HepG2 (cell line): ENCODE results near the gene LYZL6. TPM values are rescaled to one million over a fixed set of nuclear protein-coding genes. Genes with fewer than 3 reads are reported as not detected.

Experiments used
- ATAC-seq: fragments of 200-7000 bp; cut with Tn5 transposase; 3 replicates; pipeline ENCODE4 v1.9.1; 2020; ENCODE audit warnings: mild to moderate bottlenecking, moderate library complexity
- BruUV-seq: library from RNA; stranded (reverse); fragments of 400-500 nt; replicated peaks from 2 replicates; lab custom pipeline; 2021; lab: Mats Ljungman, UMichigan
- CTCF ChIA-PET: fragments of 300-600 bp; formaldehyde crosslinking; extraction: SDS; loops from one replicate; lab custom pipeline; 2021; ENCODE audit warnings: low total read pairs, inconsistent platforms, low intra/inter-chr PET ratio; lab: Yijun Ruan, JAX
- POLR2A ChIA-PET: fragments of 350-600 bp; sonication (Branson Sonifier 250); formaldehyde crosslinking; loops from one replicate; lab custom pipeline; 2020; ENCODE audit warnings: antibody characterized with exemption, inconsistent platforms; lab: Yijun Ruan, JAX
- DNase-seq: peaks from one replicate; pipeline ENCODE4 v3.0.0-alpha.2; 2015; ENCODE audit warnings: low spot score
- FAIRE-seq: peaks from 3 replicates; lab custom pipeline; 2011; peaks lifted over from hg19 to GRCh38; lab: Jason Lieb, UNC
- H2AFZ ChIP-seq: one replicate; pipeline ENCODE4 v1.6.1; 2011; ENCODE audit warnings: low read length, inconsistent platforms
- H3K27ac ChIP-seq: fragments of 300-600 bp; 3 replicates; pipeline ENCODE4 v1.8.0; 2011; ENCODE audit warnings: mixed run types, mild to moderate bottlenecking, mixed read lengths, low read length, inconsistent platforms; ENCODE audit not compliant: insufficient read depth; ENCODE audit errors: extremely low read length
- H3K27me3 ChIP-seq, 2 experiments: fragments of 200-600 bp in 1 of 2; 2 replicates in 1 of 2; 3 replicates in 1 of 2; pipeline versions ENCODE4 v1.6.0 to v1.8.0; 2011; ENCODE audit warnings: low read length in 2 of 2, mild to moderate bottlenecking in 2 of 2, moderate library complexity in 2 of 2, inconsistent platforms in 1 of 2; ENCODE audit not compliant: insufficient read depth in 2 of 2, control insufficient read depth in 1 of 2
- H3K36me3 ChIP-seq, 2 experiments: fragments of 200-600 bp in 1 of 2; replicated peaks in 1 of 2; 2 replicates in 1 of 2; 3 replicates in 1 of 2; pipeline versions ENCODE4 v1.5.1 to v1.8.0; 2011; ENCODE audit warnings: low read length in 2 of 2, inconsistent platforms in 1 of 2; ENCODE audit not compliant: insufficient read depth in 2 of 2, control insufficient read depth in 1 of 2
- H3K4me1 ChIP-seq: 2 replicates; pipeline ENCODE4 v1.5.1; 2012; ENCODE audit warnings: low read length, inconsistent platforms; ENCODE audit not compliant: insufficient read depth
- H3K4me2 ChIP-seq: 2 replicates; pipeline ENCODE4 v1.6.0; 2011; ENCODE audit warnings: low read depth, low read length, inconsistent platforms
- H3K4me3 ChIP-seq, 3 experiments: fragments of 200-600 bp in 1 of 3; sonication (generic), shearing (Covaris generic) in 1 of 3; replicated peaks in 1 of 3; 2 replicates each; pipeline ENCODE4 v1.5.1; 2011 to 2016; ENCODE audit warnings: low read length in 3 of 3, inconsistent platforms in 2 of 3, low read depth in 2 of 3, mild to moderate bottlenecking in 2 of 3, control low read depth in 1 of 3, mixed read lengths in 1 of 3; ENCODE audit not compliant: insufficient read depth in 1 of 3
- H3K79me2 ChIP-seq: one replicate; pipeline ENCODE4 v1.6.1; 2011; ENCODE audit warnings: low read length, inconsistent platforms; ENCODE audit not compliant: insufficient read depth
- H3K9ac ChIP-seq: 2 replicates; pipeline ENCODE4 v1.6.0; 2011; ENCODE audit warnings: mild to moderate bottlenecking, low read depth, low read length, inconsistent platforms; ENCODE audit not compliant: insufficient read depth
- H3K9me3 ChIP-seq: 2 replicates; pipeline ENCODE4 v1.5.1; 2012; ENCODE audit warnings: mild to moderate bottlenecking, low read length
- H4K20me1 ChIP-seq: 2 replicates; pipeline ENCODE4 v1.6.0; 2011; ENCODE audit warnings: inconsistent platforms, mild to moderate bottlenecking, low read length, moderate library complexity; ENCODE audit not compliant: insufficient read depth
- CENPT ChIP-seq: sonication (generic); formaldehyde crosslinking; IDR thresholded peaks from 2 replicates; pipeline ENCODE4 v1.8.0; 2022; ENCODE audit warnings: low read depth, mild to moderate bottlenecking, moderate library complexity, missing genetic modification reagents
- HMG20A ChIP-seq: IDR thresholded peaks from 2 replicates; pipeline ENCODE4 v1.6.1; 2016; ENCODE audit warnings: borderline replicate concordance
- NRL ChIP-seq: sonication (generic); formaldehyde crosslinking; IDR thresholded peaks from 2 replicates; pipeline ENCODE4 v1.5.0; 2020; ENCODE audit warnings: missing genetic modification reagents, mild to moderate bottlenecking, moderate library complexity, borderline replicate concordance
- PLRG1 ChIP-seq: fragments of 450-650 bp; conservative IDR thresholded peaks from 2 replicates; pipeline ENCODE4 v1.6.1; 2016
- TMF1 ChIP-seq: sonication (generic); formaldehyde crosslinking; IDR thresholded peaks from 2 replicates; pipeline ENCODE4 v1.8.1; 2022; ENCODE audit warnings: low read depth, missing genetic modification reagents
- ZNF335 ChIP-seq: sonication (generic); formaldehyde crosslinking; IDR thresholded peaks from 2 replicates; pipeline ENCODE4 v1.4.0; 2020; ENCODE audit warnings: missing genetic modification reagents
- ZNF572 ChIP-seq: sonication (generic); formaldehyde crosslinking; IDR thresholded peaks from 2 replicates; pipeline ENCODE4 v1.5.1; 2020; ENCODE audit warnings: mild to moderate bottlenecking, missing genetic modification reagents
- WGBS: methylation state at CpG from one replicate; pipeline ENCODE4 v1.1.6; 2017; ENCODE audit warnings: low lambda C conversion rate; 5-methylcytosine and 5-hydroxymethylcytosine counted together
- in situ Hi-C: cut with HindIII; loops from 2 replicates; pipeline ENCODE4 v1.10.0; 2017; ENCODE audit warnings: low pct_unique_long_range_greater_than_20kb; ENCODE audit not compliant: extremely low pct_ligation_motif_present
- intact Hi-C: fragments of 100-400 bp; cut with micrococcal nuclease; formaldehyde crosslinking; loops from one replicate; pipeline ENCODE4 v1.10.0; 2022; ENCODE audit not compliant: unreplicated experiment
- polyA plus RNA-seq, 8 experiments: library from polyadenylated mRNA; depleted of rRNA in 3 of 8; stranded (reverse) in 7 of 8; unstranded in 1 of 8; fragments of >200 nt; fragmentation: Illumina TruSeq in 4 of 8; extraction: Trizol in 4 of 8; gene quantifications; 2 replicates each; pipeline versions ENCODE4 v1.2.1 to v1.2.3, GENCODE V29; 2011 to 2016; ENCODE audit warnings: low read depth in 4 of 8, missing spikeins in 1 of 8, mixed read lengths in 1 of 8; ENCODE audit not compliant: insufficient read depth in 1 of 8
- total RNA-seq, 5 experiments: library from RNA; depleted of rRNA; stranded (reverse); fragments of >200 nt; fragmentation: Illumina TruSeq; extraction: Trizol; gene quantifications; 2 replicates each; pipeline ENCODE4 v1.2.3, GENCODE V29; 2016; ENCODE audit warnings: low read depth in 1 of 5
- TF ChIP-seq, protein P1 (sequence below): sonication (generic); formaldehyde crosslinking; IDR thresholded peaks from 2 replicates; pipeline ENCODE4 v1.8.0; 2022; ENCODE audit warnings: missing genetic modification reagents, mild to moderate bottlenecking, moderate library complexity, borderline replicate concordance
- TF ChIP-seq, protein P2 (sequence below): sonication (generic); formaldehyde crosslinking; IDR thresholded peaks from 2 replicates; pipeline ENCODE4 v1.8.1; 2023; ENCODE audit warnings: mild to moderate bottlenecking, moderate library complexity, missing genetic modification reagents
- TF ChIP-seq, protein P3 (sequence below): sonication (generic); formaldehyde crosslinking; IDR thresholded peaks from 2 replicates; pipeline ENCODE4 v1.5.1; 2020; ENCODE audit warnings: mild to moderate bottlenecking, missing genetic modification reagents, moderate library complexity
- TF ChIP-seq, protein P4 (sequence below): sonication (generic); formaldehyde crosslinking; conservative IDR thresholded peaks from 2 replicates; pipeline ENCODE4 v1.4.0; 2020; ENCODE audit warnings: missing genetic modification reagents

LYZL6 gene
- total and polyA plus RNA-seq, 2 of the 13 experiments (the other 11 are each of a cell fraction or from before 2014, with no cell fraction given): not detected

DNA sequence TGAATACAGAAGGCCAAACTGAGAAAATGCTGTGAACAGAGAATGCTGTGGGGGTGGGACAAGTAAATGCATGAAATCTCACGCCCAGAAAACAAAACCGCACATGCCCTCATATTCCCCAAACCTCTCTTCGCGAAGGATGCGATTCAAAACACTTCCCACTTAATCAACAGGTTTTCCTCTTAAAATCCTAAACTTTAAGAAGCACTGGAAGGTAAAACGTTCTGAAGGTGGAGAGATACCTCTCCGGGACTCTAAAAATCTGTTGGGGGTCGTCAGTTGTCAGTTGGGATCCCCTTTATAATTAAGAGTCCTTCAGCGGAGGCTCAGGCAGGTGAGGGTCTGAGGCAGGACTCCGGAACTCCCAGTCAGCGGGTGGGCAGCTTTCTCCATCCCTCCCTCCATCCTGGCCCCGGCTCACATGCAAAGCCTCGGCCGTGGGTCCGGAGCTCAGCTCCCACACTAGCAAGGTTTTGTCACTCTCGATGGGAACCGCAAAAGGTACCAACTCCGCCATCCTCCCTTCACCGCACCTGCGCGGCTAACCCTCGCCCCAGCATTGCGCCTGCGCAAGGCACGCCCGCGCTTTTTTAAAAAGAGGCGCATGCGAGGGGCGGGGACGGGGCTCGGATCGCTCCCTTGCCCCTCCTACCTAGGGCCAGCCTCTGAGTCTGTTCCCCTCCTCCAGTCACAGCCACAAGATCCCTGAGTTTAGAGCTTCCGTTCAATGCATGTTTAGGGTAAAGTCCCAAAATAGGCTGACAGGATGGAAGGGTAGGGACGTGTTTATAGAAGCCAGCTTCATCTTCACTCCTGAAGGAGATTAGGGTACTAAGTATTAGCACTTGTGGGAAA is 13.1 kb downstream of the LYZL6 start, which contains the start of gene RDM1:
RDM1 (minus strand) TSS at position 563 of the 855 bp plus-strand sequence; CDS start at position 517, 46 bp downstream.
- POLR2A ChIA-PET: no interaction called here
- Histone ChIP-seq H2AFZ (no peak within 1 kb of the TSS), H3K79me2 (no peaks in the 10 kb centered on the region), H3K27me3 (peaks cover 0 to 6% of the 10 kb centered on the region in 2 experiments; a peak in 1 of 5 replicates), H3K36me3 (no peaks in the 10 kb centered on the region), H4K20me1 (no peaks in the 10 kb centered on the region), H3K4me3 (peak within 1 kb of the TSS in 2 of 3 experiments; percentile 37 to 49; a peak in 3 of 6 replicates), H3K9me3 (no peaks in the 10 kb centered on the region), H3K9ac (no peak within 1 kb of the TSS), H3K4me1 (no peaks in the 10 kb centered on the region), H3K4me2 (peak within 1 kb of the TSS; percentile 34; the same call in 1 of the 2 replicates), H3K27ac (no peak within 1 kb of the TSS)
- intact Hi-C loops: no loop called here
- CTCF ChIA-PET: no interaction called here
- in situ Hi-C loops: no loop called here
- BruUV-seq: no TSS peak
- FAIRE-seq (no peak), ATAC-seq (peak; percentile 65), DNase-seq (no peak)
- WGBS: 15% methylated on average over 17 of the region's 35 CpGs
- no peak for TF ChIP-seq ZNF572 (CRISPR knock-in tag)
- TF ChIP-seq TMF1: peak; percentile 27; the same call in 1 of the 2 replicates
- TF ChIP-seq CENPT (CRISPR knock-in tag): no peak
- TF ChIP-seq, protein P1, sequence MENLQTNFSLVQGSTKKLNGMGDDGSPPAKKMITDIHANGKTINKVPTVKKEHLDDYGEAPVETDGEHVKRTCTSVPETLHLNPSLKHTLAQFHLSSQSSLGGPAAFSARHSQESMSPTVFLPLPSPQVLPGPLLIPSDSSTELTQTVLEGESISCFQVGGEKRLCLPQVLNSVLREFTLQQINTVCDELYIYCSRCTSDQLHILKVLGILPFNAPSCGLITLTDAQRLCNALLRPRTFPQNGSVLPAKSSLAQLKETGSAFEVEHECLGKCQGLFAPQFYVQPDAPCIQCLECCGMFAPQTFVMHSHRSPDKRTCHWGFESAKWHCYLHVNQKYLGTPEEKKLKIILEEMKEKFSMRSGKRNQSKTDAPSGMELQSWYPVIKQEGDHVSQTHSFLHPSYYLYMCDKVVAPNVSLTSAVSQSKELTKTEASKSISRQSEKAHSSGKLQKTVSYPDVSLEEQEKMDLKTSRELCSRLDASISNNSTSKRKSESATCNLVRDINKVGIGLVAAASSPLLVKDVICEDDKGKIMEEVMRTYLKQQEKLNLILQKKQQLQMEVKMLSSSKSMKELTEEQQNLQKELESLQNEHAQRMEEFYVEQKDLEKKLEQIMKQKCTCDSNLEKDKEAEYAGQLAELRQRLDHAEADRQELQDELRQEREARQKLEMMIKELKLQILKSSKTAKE (CRISPR knock-in tag): no peak
- TF ChIP-seq, protein P2, sequence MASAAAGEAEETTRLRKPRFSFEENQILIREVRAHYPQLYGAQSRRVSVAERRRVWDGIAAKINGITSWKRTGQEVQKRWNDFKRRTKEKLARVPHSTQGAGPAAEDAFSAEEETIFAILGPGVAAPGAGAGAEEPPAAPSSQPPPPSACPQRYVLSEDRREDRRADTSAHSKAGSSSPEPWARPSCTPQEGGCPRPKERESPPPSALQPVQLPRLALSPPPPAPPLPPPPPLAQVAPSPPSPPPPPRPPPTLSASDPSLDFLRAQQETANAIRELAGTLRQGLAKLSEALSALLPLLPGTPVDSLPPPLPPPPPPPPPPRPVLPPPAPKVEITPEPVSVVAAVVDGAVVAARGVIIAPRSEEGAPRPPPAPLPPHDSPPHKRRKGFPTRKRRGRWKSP (CRISPR knock-in tag): 0 out of 2 replicates have a peak, but pooled peaks have one; percentile 26
- TF ChIP-seq, protein P3, sequence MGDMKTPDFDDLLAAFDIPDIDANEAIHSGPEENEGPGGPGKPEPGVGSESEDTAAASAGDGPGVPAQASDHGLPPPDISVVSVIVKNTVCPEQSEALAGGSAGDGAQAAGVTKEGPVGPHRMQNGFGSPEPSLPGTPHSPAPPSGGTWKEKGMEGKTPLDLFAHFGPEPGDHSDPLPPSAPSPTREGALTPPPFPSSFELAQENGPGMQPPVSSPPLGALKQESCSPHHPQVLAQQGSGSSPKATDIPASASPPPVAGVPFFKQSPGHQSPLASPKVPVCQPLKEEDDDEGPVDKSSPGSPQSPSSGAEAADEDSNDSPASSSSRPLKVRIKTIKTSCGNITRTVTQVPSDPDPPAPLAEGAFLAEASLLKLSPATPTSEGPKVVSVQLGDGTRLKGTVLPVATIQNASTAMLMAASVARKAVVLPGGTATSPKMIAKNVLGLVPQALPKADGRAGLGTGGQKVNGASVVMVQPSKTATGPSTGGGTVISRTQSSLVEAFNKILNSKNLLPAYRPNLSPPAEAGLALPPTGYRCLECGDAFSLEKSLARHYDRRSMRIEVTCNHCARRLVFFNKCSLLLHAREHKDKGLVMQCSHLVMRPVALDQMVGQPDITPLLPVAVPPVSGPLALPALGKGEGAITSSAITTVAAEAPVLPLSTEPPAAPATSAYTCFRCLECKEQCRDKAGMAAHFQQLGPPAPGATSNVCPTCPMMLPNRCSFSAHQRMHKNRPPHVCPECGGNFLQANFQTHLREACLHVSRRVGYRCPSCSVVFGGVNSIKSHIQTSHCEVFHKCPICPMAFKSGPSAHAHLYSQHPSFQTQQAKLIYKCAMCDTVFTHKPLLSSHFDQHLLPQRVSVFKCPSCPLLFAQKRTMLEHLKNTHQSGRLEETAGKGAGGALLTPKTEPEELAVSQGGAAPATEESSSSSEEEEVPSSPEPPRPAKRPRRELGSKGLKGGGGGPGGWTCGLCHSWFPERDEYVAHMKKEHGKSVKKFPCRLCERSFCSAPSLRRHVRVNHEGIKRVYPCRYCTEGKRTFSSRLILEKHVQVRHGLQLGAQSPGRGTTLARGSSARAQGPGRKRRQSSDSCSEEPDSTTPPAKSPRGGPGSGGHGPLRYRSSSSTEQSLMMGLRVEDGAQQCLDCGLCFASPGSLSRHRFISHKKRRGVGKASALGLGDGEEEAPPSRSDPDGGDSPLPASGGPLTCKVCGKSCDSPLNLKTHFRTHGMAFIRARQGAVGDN (CRISPR knock-in tag): peak; percentile 59
- TF ChIP-seq, protein P4, sequence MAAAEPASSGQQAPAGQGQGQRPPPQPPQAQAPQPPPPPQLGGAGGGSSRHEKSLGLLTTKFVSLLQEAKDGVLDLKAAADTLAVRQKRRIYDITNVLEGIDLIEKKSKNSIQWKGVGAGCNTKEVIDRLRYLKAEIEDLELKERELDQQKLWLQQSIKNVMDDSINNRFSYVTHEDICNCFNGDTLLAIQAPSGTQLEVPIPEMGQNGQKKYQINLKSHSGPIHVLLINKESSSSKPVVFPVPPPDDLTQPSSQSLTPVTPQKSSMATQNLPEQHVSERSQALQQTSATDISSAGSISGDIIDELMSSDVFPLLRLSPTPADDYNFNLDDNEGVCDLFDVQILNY (CRISPR knock-in tag): peak; percentile 79; the same call in 1 of the 2 replicates
- TF ChIP-seq NRL: 0 out of 2 replicates have a peak, but pooled peaks have one; percentile 36
- no peak for TF ChIP-seq ZNF335 (CRISPR knock-in tag)
- TF ChIP-seq HMG20A (CRISPR knock-in tag): no peak
- no peak for TF ChIP-seq PLRG1
